A549 treated with DMSO at 1 μM for 4 hours (cell line): Measurements from ENCODE around the gene KAT5. TPM values are rescaled to one million over a fixed set of nuclear protein-coding genes. Genes with fewer than 3 reads are reported as not detected.

Experiments
- total RNA-seq: library from RNA; stranded (reverse); fragments of 200-300 nt; extraction: Qiagen RNA extraction; gene quantifications from 5 replicates; pipeline ENCODE4 v1.2.3, GENCODE V29; 2022; ENCODE audit warnings: low read depth

The KAT5 gene
- 44.8 to 54.2 TPM (median 47.0 TPM) in 5 replicates for total RNA-seq

DNA sequence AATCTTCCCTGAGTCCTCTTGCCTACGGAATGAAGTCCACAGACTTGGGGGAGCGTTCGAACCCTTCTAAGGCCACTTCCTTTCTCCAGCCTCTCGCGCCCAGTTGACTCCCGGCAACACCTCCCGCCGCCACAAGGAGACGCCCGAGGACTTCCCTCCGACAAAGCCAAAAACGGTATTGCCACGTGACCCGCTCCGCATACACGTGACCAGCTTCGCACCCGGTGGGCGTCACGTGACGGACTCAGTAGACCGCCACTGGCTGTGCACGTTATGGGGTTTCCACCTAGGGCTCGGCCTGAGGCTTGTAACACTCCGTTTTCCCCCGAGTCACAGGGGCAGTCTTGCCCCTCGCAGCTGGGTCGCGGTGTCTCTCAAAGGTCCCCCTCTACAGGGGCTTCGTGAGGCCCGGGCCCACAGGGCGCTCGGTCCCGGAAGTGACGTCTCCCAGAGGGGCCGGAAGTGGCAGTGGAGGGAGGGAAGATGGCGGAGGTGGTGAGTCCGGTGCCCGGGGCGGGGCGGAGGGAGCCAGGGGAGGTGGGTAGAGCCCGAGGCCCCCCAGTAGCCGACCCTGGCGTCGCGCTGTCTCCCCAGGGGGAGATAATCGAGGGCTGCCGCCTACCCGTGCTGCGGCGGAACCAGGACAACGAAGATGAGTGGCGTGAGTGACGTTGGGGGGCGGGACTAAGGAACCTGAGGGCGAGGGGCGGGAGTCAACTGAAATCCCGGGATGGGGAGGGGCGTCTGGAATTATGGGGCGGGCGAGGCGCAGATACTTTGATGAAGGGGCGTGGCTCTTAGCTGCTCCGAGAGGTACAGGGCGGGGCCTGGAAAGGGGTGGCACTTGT is at the start of gene KAT5:
TSS of gene KAT5 (plus strand) at position 468 of the 848 bp plus-strand sequence. CDS start at position 484, 16 bp downstream.

DNA sequence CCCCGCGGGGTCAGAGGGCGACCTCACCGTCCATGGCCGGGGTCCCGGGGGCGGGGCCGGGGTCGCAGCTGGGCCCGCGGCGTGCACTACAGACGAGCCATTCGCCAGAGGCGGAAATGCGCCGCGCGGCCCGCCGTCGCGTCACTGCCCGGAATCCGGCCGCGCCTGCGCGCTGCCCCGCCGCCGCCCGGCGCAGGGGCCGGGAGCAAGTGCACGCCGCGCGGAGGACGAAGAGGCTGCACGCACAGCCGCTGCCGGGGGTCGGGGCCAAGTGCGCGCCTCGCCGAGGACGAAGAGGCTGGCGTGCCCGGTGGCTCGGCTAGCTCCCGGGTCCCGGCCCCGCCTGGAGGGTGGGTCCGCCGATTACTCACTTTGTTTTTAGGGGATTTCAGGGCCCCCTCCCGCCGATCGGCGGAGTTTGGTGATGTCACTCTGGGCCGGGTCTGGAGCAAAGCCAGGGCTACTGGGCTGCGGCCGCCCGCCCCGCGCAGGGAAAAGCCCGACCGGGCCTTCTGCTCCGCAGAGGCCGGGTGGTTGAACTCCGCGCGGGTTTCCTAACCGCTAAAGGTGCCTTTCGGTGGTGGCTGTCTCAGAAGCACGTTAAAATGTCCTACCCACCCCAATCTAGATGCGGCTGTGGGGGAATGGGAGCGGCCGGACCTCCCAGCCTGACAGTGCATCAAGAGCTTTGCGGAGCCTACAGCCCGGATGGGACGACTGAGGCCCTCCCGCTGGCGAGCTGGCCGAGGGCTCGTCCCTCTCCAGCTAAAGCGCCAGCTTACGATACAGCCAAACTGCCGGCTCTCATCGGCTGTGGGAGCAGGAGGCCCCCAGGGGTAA is 49.0 kb upstream of the KAT5 start, which contains the start of gene RELA:
TSS of gene RELA (minus strand) at position 118 of the 840 bp plus-strand sequence. CDS start at position 34, 84 bp downstream.

DNA sequence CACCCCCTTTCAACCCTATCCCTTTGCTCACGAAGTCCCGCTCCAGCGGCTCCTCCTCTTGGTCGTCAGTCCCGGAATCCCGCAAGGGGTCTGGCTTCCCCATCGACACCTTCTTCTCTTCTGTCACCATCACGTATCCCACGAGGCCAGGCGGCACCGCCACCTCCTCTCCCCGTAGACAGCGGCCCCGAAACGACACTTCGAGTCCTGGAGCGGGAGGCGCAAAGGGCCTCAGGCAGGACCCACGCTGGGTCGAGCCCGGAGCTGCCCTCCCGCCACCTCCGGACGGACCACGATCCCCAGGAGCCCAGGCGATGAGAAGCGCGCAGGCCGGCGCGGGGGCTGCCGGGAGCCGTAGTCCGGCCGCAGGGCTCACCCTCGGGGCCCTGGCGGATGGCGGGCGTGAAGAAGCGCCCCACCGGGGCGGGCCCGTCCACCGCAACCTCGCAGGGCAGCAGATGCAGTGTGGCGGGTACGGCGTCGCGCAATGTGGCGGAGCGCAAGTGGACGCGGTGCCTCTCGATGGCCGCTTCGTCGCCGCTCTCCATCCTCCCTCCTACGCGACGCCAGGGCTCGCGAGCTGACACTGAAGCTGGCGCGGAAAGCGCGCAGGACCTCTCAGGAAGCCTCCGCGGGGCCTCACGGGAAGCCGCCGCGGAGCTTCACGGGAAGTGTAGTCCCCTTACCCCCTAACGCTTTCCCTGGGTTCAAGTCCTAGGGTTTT is 8.3 kb downstream of the KAT5 start, which contains the start of gene RNASEH2C:
TSS of gene RNASEH2C (minus strand) at position 588 of the 724 bp plus-strand sequence. CDS start at position 548, 40 bp downstream.

Other genes starting within 250 kb of the KAT5 start
- 47.2 to 76.6 TPM (median 61.1 TPM) in 5 replicates for gene MALAT1, start 213.2 kb upstream of the KAT5 start, total RNA-seq
- 47.1 to 63.4 TPM (median 58.1 TPM) in 5 replicates for gene SCYL1, start 187.2 kb upstream of the KAT5 start, total RNA-seq
- 92.6 to 142 TPM (median 111 TPM) in 5 replicates for gene LTBP3, start 153.9 kb upstream of the KAT5 start, total RNA-seq
- 64.8 to 81.6 TPM (median 75.2 TPM) in 5 replicates for gene ZNRD2, start 141.8 kb upstream of the KAT5 start, total RNA-seq
- 29.8 to 56.2 TPM (median 48.0 TPM) in 5 replicates for gene FAM89B, start 139.7 kb upstream of the KAT5 start, total RNA-seq
- gene EHBP1L1, start 136.2 kb upstream of the KAT5 start, total RNA-seq: 35.8 to 46.9 TPM (median 39.7 TPM) in 5 replicates
- 0.11 to 2.2 TPM (median 0.31 TPM) in 5 replicates for gene KCNK7, start 116.5 kb upstream of the KAT5 start, total RNA-seq
- 44.1 to 59.2 TPM (median 50.6 TPM) in 5 replicates for gene MAP3K11, start 98.0 kb upstream of the KAT5 start, total RNA-seq
- gene PCNX3, start 96.5 kb upstream of the KAT5 start, total RNA-seq: 29.3 to 41.5 TPM (median 36.7 TPM) in 5 replicates
- 9.7 to 22.5 TPM (median 18.8 TPM) in 5 replicates for gene SIPA1, start 74.2 kb upstream of the KAT5 start, total RNA-seq
- 74.4 to 83.8 TPM (median 81.1 TPM) in 5 replicates for gene RELA, start 49.3 kb upstream of the KAT5 start, total RNA-seq
- gene RNASEH2C, start 8.5 kb downstream of the KAT5 start, total RNA-seq: 23.8 to 48.1 TPM (median 44.1 TPM) in 5 replicates
- 10.0 to 13.8 TPM (median 11.8 TPM) in 5 replicates for gene AP5B1, start 68.7 kb downstream of the KAT5 start, total RNA-seq
- gene OVOL1, start 74.8 kb downstream of the KAT5 start, total RNA-seq: 0.02 to 0.08 TPM (median 0.02 TPM) in 3 of 5 replicates, not detected in the others
- gene SNX32, start 121.7 kb downstream of the KAT5 start, total RNA-seq: 0.06 to 0.14 TPM (median 0.11 TPM) in 4 of 5 replicates, not detected in the other
- 2,114 to 2,300 TPM (median 2,193 TPM) in 5 replicates for gene CFL1, start 145.9 kb downstream of the KAT5 start, total RNA-seq
- gene MUS81, start 148.2 kb downstream of the KAT5 start, total RNA-seq: 24.8 to 34.5 TPM (median 33.9 TPM) in 5 replicates
- 0.67 to 2.1 TPM (median 1.4 TPM) in 5 replicates for gene EFEMP2, start 160.5 kb downstream of the KAT5 start, total RNA-seq
- gene CTSW, start 167.6 kb downstream of the KAT5 start, total RNA-seq: 0.09 TPM in 1 of 5 replicates, not detected in the others
- gene FIBP, start 176.2 kb downstream of the KAT5 start, total RNA-seq: 74.2 to 92.5 TPM (median 85.4 TPM) in 5 replicates
- 21.7 to 51.3 TPM (median 42.0 TPM) in 5 replicates for gene CCDC85B, start 178.4 kb downstream of the KAT5 start, total RNA-seq
- 176 to 296 TPM (median 205 TPM) in 5 replicates for gene FOSL1, start 188.1 kb downstream of the KAT5 start, total RNA-seq
- gene C11orf68, start 206.8 kb downstream of the KAT5 start, total RNA-seq: 58.3 to 75.5 TPM (median 60.6 TPM) in 5 replicates
- 204 to 286 TPM (median 228 TPM) in 5 replicates for gene DRAP1, start 207.2 kb downstream of the KAT5 start, total RNA-seq
- gene TSGA10IP, start 233.2 kb downstream of the KAT5 start, total RNA-seq: not detected in 5 replicates
- gene SART1, start 249.5 kb downstream of the KAT5 start, total RNA-seq: 43.7 to 71.8 TPM (median 59.1 TPM) in 5 replicates